GM18873 (cell line): ENCODE results near the gene ABCE1.

ENCODE experiments used
- ATAC-seq: cut with Tn5 transposase; IDR thresholded peaks from one replicate; pipeline ENCODE4 v1.9.1; 2021; ENCODE audit warnings: mild to moderate bottlenecking, moderate library complexity, moderate number of reproducible peaks; ENCODE audit not compliant: unreplicated experiment, low FRiP score

The ABCE1 gene

DNA sequence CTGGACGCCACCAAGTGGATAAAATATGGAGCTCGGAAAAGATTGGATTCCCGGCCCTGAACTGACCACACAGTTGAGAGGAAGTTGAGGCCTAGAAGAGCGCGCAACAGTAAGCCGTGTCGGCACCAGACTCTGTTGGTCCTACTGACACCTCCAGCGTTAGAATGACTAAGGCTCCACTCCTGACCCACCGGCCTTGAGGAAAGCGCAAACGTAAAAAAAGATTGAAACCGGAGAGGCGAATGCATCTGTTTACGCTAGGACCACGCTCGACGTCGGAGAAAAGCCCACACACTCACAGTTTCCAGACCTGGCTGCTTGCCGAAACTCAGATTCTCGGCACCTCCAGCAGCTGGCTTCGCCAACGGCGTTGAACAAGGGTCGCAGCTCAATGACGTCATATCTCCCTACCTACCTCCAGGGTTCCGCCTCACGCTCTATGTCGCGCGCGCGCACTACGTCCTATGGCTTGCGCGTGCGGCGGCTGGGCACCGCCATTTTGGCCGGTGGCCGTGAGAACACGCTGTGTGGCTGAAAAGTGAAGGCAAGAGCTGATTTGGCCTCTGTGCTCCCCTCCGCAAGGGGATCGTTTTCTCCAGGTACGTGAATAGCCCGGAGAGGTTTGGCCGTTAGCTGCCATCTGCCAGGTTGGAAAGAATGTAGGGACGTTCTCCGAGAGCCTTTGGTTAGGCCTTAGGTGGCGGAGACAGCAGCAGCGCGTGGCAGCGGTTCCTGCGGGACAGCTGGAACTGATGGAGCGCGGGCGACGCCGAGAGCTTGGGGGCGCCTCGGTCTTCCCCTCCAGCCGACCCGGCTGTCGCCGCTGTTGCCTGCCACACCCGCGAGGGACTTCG is at the start of gene ABCE1, which contains the start of gene ANAPC10:
Gene ABCE1, plus strand, starts transcription at position 491 of the 854 bp plus-strand sequence. CDS start 6,102 bp downstream, outside the sequence.
Gene ANAPC10, minus strand, starts transcription at position 376 of the 854 bp plus-strand sequence. CDS start 2,097 bp downstream, outside the sequence.
- ATAC-seq, result peak; percentile 80

DNA sequence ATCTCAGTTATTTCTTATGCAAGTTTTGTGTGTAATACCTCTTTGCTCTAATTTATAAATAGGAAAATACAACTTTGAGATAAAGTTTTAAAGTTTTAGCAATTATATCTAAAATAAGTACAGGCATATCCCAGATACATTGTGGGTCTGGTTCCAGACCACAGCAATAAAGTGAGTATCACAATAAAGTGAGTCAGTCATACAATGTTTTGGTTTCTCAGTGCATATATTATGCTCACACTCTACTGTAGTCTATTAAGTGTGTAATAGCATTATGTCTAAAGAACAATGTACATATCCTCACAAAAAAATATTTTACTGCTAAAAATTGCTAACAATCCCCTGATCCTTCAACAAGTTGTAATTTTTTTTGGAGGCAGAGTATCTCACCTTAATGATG is 49.3 kb upstream of the ABCE1 start:
- no peak for ATAC-seq

DNA sequence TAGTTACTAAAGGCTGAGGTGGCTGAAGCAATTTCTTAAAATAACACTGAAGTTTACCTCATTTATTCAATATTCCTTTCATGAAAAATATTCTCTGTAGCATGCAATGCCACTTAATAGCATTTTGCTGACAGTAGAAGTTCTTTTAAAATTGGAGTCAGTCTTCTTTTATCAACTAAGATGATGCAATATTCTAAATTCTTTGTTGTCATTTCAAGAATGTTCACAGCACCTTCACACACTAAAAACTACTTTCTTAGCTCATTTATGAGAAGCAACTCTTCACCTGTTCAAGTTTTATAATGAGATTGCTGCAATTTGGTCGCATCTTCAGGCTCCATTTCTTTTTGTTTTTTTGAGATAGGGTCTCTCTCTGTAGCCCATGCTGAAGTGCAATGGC is 48.9 kb upstream of the ABCE1 start:
- ATAC-seq, result no peak

- no peak for ATAC-seq
Observed at GRCh38 chr4:145055533-145056257, 42.4 kb upstream of the ABCE1 start.

DNA sequence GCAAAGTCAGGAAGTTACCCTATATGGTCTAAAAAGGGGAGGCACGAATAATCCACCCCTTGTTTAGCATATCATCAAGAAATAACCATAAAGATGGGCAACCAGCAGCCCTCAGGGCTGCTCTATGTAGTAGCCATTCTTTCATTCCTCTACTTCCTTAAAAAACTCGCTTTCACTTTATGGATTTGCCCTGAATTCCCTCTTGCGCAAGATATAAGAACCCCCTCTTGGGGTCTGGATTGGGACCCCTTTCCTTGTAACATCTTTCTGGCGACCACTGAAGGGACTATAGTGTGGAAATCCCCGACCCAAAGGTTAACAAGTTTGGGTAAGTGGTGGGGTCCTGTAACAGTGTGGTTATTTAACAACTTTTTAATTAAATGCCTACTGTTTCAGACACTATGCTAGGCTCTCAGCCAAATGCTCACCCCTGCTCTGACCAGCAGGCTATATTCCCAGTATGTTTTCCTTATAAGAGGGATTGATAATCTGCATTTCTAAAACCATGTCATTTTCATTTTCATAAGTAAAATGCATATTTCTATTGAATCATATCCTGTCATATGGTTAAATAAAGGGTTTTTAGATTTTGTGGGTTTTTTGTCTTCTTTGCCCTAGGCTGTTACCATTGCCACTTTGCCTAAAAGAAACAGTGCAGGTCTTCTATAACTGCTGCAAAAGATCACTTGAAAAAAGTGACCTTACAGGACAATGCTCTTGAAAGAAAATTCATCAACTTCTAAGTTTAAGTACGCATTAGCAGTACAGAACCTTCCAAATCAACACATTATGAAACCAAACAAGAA is 41.6 kb upstream of the ABCE1 start:
- no peak for ATAC-seq

- ATAC-seq, result no peak
Observed at GRCh38 chr4:145058256-145058655, 39.9 kb upstream of the ABCE1 start.

DNA sequence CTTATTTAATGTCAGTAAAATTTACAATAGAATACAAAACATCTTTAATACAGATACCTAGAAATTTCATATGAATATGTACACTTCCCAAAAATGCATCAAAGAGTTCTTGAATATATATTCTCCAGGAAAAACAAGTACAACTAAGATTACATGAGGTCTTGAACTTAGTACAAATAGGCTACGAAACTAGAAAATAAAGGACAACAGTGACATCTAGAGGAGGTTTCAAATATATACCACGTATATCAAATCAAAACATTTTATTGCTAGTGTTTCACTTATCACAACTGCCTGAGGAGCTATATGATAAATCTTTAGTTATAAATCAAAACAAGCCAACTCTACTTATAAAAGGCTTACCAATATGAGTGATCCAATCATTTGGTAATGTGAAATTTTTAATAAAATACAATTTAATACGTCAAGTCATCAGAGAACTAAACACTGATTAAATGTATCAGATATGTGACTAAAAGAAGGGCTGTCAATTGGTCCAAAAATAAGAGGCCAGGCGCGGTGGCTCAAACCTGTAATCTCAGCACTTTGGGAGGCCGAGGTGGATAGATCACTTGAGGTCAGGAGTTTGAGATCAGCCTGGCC is 36.7 kb upstream of the ABCE1 start:
- peak; percentile 67 for ATAC-seq

DNA sequence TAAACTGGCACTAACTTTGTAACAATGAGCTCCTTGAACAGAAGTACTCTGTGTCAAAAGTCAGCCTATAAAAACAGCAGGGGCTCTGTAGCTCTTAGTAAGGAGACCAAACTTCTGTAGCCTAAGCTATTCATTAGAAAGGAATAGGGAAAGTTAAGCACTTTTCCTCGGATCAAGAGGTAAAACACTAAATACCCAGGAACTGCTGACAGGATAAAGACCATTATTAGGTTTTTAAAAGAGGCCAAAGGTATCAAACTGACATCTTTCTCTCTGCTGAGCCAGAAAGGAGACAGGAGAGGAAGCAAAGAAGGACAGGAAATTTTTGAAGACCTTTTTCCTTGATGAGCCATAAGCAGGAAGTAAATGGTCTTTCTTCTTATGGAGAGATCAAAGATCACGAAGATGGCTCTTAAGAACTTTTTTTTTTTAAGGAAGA is 32.0 kb upstream of the ABCE1 start:
- no peak for ATAC-seq

DNA sequence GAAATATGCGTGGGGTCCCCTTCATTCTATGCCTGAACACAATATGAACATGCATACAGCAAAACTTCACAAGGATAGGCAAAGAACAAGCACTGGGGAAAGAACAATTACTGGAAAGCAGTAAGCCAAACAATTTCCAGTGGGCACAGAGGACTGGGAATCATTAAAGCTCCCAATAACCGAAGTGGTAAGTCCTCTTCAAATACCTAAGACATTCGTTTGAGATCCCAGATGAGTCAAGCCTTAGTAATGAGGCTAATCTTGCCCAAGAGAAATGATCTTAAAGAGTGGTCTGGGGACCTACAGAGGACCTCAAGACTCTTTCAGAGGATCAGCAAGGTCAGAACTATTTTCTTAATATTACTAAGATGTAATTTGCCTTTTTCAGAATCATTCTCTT is 28.8 kb upstream of the ABCE1 start:
- no peak for ATAC-seq

DNA sequence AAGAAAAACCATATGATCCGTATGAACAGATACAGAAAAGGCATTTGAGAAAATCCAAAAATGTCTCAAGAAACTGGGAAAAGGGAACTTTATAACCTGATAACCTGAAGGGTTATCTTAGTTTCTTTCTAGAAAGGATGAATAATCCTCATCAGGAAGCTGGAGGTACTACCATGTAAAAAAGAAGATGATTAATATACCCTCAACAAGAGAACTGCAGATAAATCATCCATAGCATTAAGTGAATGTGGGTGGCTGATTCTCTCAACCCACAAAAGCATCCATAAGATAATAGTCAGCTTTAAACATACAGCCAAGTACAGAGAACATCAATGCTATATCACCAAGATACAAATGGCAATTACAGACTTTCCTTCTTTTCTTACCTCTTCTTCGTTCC is 26.6 kb upstream of the ABCE1 start:
- no peak for ATAC-seq

GRCh38 chr4:145075742-145076468 is 22.2 kb upstream of the ABCE1 start:
- ATAC-seq, result no peak

DNA sequence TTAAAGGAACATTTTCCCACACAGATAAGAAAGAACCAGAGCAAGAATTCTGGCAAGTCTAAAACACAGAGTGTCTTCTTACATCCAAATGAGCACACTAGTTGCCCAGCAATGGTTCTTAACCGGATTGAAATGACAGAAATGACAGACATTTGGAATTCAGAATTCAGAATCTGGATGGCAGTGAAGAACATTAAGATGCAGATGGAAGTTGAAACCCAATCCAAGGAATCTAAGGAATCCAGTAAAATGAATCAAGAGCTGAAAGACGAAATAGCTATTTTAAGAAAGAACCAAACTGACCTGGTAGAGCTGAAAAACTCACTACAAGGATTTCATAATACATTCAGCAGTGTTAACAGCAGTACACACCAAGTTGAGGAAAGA is 21.6 kb upstream of the ABCE1 start:
- ATAC-seq, result no peak

DNA sequence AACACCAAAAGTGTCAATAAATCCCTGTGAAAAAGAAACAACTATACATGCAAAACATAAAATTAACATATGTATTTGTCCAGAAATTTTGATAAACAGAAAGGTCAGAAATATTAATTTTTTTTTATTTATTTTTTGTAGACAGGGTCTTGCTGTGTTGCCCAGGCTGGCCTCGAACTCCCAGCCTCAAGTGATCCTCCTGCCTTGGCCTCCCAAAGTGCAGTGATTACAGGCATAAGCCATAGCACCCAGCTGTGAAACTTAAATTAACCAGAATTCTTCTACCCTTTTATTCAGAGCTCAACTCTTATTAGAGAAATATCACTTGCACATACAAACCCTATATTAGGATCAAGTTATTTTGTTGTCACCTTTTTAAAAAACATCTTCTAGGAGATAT is 16.4 kb upstream of the ABCE1 start:
- no peak for ATAC-seq

DNA sequence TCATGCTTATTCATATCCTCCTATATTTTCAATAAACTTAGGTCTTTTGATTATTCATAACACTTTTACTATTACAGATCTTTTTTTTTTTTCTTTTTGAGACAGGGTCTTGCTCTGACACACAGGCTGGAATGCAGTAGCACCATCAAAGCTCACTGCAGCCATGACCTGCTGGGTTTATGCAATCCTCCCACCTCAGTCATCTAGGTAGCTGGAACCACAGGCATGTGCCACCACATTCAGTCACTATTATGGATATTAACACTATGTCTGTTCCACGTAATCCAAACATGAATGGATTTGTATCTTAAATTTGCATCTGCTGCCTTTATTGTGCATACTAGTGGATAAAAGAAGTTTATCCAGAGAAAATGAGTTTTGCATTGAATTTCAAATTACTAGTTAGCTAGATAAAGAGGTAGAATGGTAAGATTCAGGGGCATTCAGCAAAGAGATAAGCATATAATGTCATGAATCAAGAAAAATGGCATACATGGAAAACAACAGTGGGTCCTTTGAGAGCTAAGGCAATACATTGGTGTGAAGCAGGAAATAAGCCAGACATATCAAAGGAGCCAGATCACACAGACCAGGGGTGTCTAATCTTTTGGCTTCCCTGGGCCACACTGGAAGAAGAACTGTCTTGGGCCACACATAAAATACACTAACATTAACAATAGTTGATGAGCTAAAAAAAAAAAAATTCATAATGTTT is 14.1 kb upstream of the ABCE1 start:
- no peak for ATAC-seq

- ATAC-seq, result no peak
Observed at GRCh38 chr4:145090380-145090779, 7.7 kb upstream of the ABCE1 start.

DNA sequence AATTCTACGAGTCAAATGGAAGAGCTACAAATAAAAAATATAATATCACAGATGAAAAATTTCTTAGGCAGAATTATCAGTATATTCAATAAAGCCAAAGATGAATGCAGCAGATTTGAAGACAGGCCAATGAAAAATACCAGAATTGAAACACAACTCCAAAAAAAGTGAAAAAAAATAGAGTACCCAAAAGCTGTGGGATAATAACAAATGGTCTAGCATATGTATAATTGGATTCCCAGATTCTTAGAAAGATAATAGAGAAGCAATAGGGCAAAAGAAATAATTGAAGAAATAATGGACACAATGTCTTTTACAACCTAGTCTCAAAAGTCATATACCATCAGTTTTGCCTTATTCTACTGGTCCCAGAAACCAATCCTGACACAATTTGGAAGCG is 4.5 kb upstream of the ABCE1 start:
- no peak for ATAC-seq

- no peak for ATAC-seq
Observed at GRCh38 chr4:145097331-145097820, 735 bp upstream of the ABCE1 start.

DNA sequence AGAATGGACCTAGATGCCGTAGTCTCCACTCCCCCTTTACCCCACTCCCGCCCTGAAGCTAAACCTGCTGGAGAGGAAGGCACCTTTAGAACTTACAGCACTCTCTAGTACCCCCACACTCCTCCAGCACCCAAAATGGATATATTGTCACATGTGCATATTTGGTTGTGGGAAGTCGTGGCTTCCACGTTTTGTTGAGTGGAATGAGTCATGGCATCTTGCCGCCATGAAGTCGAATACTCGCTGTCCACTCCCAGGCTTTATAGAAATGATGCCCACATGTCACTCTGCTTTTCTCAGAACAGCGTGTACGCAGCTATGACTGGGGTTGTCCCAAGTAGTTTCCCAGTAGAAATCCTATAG is 545 bp downstream of the ABCE1 start:
- ATAC-seq, result peak; percentile 9

DNA sequence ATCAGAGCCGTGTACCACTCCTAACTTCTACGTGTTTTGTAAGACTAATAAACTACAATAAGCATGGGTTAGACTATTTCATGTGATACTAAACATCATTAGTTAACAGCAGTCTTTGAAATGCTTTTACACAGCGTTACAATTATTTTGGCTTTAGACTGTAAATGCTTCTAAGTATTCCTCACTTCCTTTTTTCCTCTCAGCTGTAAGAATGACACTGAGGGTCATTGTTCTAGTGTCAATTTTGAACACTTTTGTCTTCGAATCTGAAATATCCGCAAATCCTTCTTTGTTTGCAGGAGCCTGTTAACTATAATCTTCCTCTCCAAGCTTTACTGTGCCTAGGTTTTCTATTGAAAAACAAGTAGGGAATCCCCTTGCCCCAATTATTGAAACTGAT is 1.5 kb downstream of the ABCE1 start:
- ATAC-seq, result no peak
